Prostate gland (tissue), 2 donors: Measurements from ENCODE around the gene ZCCHC7.

Source experiments
- POLR2A ChIP-seq: fragments of 450-650 bp; IDR thresholded peaks from one replicate; pipeline ENCODE4 v1.6.1; 2016; ENCODE audit warnings: antibody characterized with exemption, mild to moderate bottlenecking
- TF ChIP-seq, protein P1 (sequence below), 4 experiments: fragments of 200-600 bp in 2 of 4; fragments of 450-650 bp in 2 of 4; sonication (generic) in 2 of 4; IDR thresholded peaks; 1 replicate in 3 of 4; 2 replicates in 1 of 4; pipeline ENCODE4 v1.5.1; 2016 to 2019; ENCODE audit warnings: antibody characterized with exemption in 4 of 4, mild to moderate bottlenecking in 2 of 4, moderate library complexity in 2 of 4

DNA sequence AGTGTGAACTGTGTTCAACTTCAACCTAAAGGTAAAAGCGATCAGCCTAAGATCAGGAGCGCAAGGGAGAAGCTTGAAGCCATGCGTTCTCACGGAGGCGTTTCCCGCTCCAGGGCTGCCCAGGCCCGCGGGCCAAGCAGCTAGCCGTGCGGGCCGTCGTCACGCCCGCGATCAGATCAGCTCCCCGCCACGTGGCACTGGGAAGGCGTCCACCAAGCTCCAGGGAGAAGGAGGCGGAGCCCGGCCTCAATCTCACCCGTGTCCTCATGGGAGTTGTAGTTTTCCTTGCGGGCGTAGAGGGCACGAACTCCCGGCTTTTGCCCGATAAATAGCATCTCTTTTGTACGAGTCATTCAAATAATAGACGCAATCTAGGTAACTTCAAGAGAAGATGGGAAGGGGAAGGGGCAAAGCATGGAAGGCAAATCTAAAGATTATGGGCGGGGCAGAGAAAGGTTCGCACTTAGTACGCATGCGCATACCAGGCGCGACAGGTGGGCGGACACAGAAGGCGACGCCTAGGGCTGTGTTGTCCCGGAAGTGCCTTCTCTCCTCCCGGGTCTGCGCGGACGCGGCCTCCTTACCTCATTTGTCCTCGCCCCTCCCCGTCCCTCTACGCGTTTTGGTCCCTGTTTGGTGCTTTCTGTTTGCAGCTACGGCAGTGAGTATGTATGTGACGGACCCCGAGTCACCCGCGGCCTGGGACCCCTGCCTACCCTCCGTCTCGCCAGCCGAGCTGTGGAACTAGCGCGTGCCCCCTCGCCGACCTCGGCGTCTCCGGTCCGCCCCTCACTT, 40.8 kb upstream of the ZCCHC7 start:
- TF ChIP-seq POLR2A: peak; percentile 65
- TF ChIP-seq, protein P1, sequence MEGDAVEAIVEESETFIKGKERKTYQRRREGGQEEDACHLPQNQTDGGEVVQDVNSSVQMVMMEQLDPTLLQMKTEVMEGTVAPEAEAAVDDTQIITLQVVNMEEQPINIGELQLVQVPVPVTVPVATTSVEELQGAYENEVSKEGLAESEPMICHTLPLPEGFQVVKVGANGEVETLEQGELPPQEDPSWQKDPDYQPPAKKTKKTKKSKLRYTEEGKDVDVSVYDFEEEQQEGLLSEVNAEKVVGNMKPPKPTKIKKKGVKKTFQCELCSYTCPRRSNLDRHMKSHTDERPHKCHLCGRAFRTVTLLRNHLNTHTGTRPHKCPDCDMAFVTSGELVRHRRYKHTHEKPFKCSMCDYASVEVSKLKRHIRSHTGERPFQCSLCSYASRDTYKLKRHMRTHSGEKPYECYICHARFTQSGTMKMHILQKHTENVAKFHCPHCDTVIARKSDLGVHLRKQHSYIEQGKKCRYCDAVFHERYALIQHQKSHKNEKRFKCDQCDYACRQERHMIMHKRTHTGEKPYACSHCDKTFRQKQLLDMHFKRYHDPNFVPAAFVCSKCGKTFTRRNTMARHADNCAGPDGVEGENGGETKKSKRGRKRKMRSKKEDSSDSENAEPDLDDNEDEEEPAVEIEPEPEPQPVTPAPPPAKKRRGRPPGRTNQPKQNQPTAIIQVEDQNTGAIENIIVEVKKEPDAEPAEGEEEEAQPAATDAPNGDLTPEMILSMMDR (IDR thresholded peaks at IDR 0.05): peak in 2 of 4 experiments; percentile 10 to 12
